ENCODE measurements around the gene MCFD2.
"Not testable (repeated sequence)": the region's sequence is repeated elsewhere in the genome, so short reads cannot be mapped to it uniquely, and the experiment has no call there.

MCFD2 gene

GRCh38 chr2:46914578-46915230 is 902 bp downstream of the MCFD2 start:
- DNase-seq (ENCODE audit: insufficient read length) (no peak), FAIRE-seq (no peak)
- TF ChIP-seq TAF1 (IDR thresholded peaks at IDR 0.05; ENCODE audit: borderline replicate concordance, low read depth, low read length) (no peak), POLR2AphosphoS5 (IDR thresholded peaks at IDR 0.05; ENCODE audit: low read depth, low read length) (no peak), POLR2A (IDR thresholded peaks at IDR 0.05; ENCODE audit: low read depth, low read length) (no peak)

GRCh38 chr2:46913471-46914381 is 1.9 kb downstream of the MCFD2 start:
- DNase-seq (ENCODE audit: insufficient read length) (no peak), FAIRE-seq (no peak)
- TF ChIP-seq POLR2A (IDR thresholded peaks at IDR 0.05; ENCODE audit: low read depth, low read length) (no peak), POLR2AphosphoS5 (IDR thresholded peaks at IDR 0.05; ENCODE audit: low read depth, low read length) (no peak), TAF1 (IDR thresholded peaks at IDR 0.05; ENCODE audit: borderline replicate concordance, low read depth, low read length) (no peak)

GRCh38 chr2:46909771-46910419 is 5.7 kb downstream of the MCFD2 start:
- peak; percentile 52 for DNase-seq (ENCODE audit: insufficient read length)
- FAIRE-seq = no peak
- TF ChIP-seq TAF1 (IDR thresholded peaks at IDR 0.05; ENCODE audit: borderline replicate concordance, low read depth, low read length) (no peak), POLR2A (IDR thresholded peaks at IDR 0.05; ENCODE audit: low read depth, low read length) (no peak), POLR2AphosphoS5 (IDR thresholded peaks at IDR 0.05; ENCODE audit: low read depth, low read length) (no peak)

GRCh38 chr2:46909150-46909549 is 6.5 kb downstream of the MCFD2 start:
- DNase-seq (ENCODE audit: insufficient read length) = no peak
- TF ChIP-seq TAF1 (IDR thresholded peaks at IDR 0.05; ENCODE audit: borderline replicate concordance, low read depth, low read length) (no peak), POLR2AphosphoS5 (IDR thresholded peaks at IDR 0.05; ENCODE audit: low read depth, low read length) (no peak), POLR2A (IDR thresholded peaks at IDR 0.05; ENCODE audit: low read depth, low read length) (no peak)
- FAIRE-seq = no peak

GRCh38 chr2:46904908-46905678 is 10.5 kb downstream of the MCFD2 start:
- DNase-seq (ENCODE audit: insufficient read length); FAIRE-seq: not testable (repeated sequence)

GRCh38 chr2:46902980-46903379 is 12.6 kb downstream of the MCFD2 start:
- FAIRE-seq; DNase-seq (ENCODE audit: insufficient read length): not testable (repeated sequence)

GRCh38 chr2:46902465-46902864 is 13.1 kb downstream of the MCFD2 start:
- TF ChIP-seq POLR2A (IDR thresholded peaks at IDR 0.05; ENCODE audit: low read depth, low read length) (no peak), TAF1 (IDR thresholded peaks at IDR 0.05; ENCODE audit: borderline replicate concordance, low read depth, low read length) (no peak), POLR2AphosphoS5 (IDR thresholded peaks at IDR 0.05; ENCODE audit: low read depth, low read length) (no peak)
- no peak for FAIRE-seq

GRCh38 chr2:46901611-46902010 is 14.0 kb downstream of the MCFD2 start:
- no peak for FAIRE-seq
- DNase-seq (ENCODE audit: insufficient read length) = no peak
- no peak for TF ChIP-seq POLR2A (IDR thresholded peaks at IDR 0.05; ENCODE audit: low read depth, low read length)
- no peak for TF ChIP-seq POLR2AphosphoS5 (IDR thresholded peaks at IDR 0.05; ENCODE audit: low read depth, low read length)
- TF ChIP-seq TAF1 (IDR thresholded peaks at IDR 0.05; ENCODE audit: borderline replicate concordance, low read depth, low read length) = no peak

More at GRCh38 chr2:46902465-46902864, 13.1 kb downstream of the MCFD2 start:
- DNase-seq (ENCODE audit: insufficient read length) = no peak

GRCh38 chr2:46900381-46900780 is 15.2 kb downstream of the MCFD2 start:
- FAIRE-seq = no peak
- DNase-seq (ENCODE audit: insufficient read length) = no peak

GRCh38 chr2:46899053-46899452 is 16.6 kb downstream of the MCFD2 start:
- no peak for FAIRE-seq
- no peak for DNase-seq (ENCODE audit: insufficient read length)
- TF ChIP-seq POLR2A (IDR thresholded peaks at IDR 0.05; ENCODE audit: low read depth, low read length) = no peak
- TF ChIP-seq POLR2AphosphoS5 (IDR thresholded peaks at IDR 0.05; ENCODE audit: low read depth, low read length) = no peak
- no peak for TF ChIP-seq TAF1 (IDR thresholded peaks at IDR 0.05; ENCODE audit: borderline replicate concordance, low read depth, low read length)

More at GRCh38 chr2:46900381-46900780, 15.2 kb downstream of the MCFD2 start:
- TF ChIP-seq TAF1 (IDR thresholded peaks at IDR 0.05; ENCODE audit: borderline replicate concordance, low read depth, low read length) (no peak), POLR2AphosphoS5 (IDR thresholded peaks at IDR 0.05; ENCODE audit: low read depth, low read length) (no peak), POLR2A (IDR thresholded peaks at IDR 0.05; ENCODE audit: low read depth, low read length) (no peak)

GRCh38 chr2:46898024-46898423 is 17.6 kb downstream of the MCFD2 start:
- no peak for FAIRE-seq
- TF ChIP-seq POLR2A (IDR thresholded peaks at IDR 0.05; ENCODE audit: low read depth, low read length) (no peak), POLR2AphosphoS5 (IDR thresholded peaks at IDR 0.05; ENCODE audit: low read depth, low read length) (no peak), TAF1 (IDR thresholded peaks at IDR 0.05; ENCODE audit: borderline replicate concordance, low read depth, low read length) (no peak)
- no peak for DNase-seq (ENCODE audit: insufficient read length)

All from GM12892 (cell line).